HG03097 (cell line): ENCODE results near the gene AHCYL1.

Experiments used
- ATAC-seq: cut with Tn5 transposase; IDR thresholded peaks from one replicate; pipeline ENCODE4 v1.9.1; 2021; ENCODE audit not compliant: unreplicated experiment, low FRiP score

AHCYL1 gene

GRCh38 chr1:110034451-110035235 lies 50.1 kb downstream of the AHCYL1 start, which contains the start of gene STRIP1:
Gene STRIP1 (plus strand): TSS chr1:110034624. CDS start chr1:110034638, 14 bp downstream.
- ATAC-seq = peak; percentile 83

- ATAC-seq = no peak
Observed at GRCh38 chr1:110035236-110035752, 50.7 kb downstream of the AHCYL1 start.

- no peak for ATAC-seq
Observed at GRCh38 chr1:110038271-110038670, 53.7 kb downstream of the AHCYL1 start.

GRCh38 chr1:110039641-110040040 lies 55.1 kb downstream of the AHCYL1 start:
- ATAC-seq = no peak

GRCh38 chr1:110040548-110040947 lies 56.0 kb downstream of the AHCYL1 start:
- no peak for ATAC-seq

GRCh38 chr1:110043016-110043415 lies 58.5 kb downstream of the AHCYL1 start:
- ATAC-seq = no peak

GRCh38 chr1:110047463-110047862 lies 62.9 kb downstream of the AHCYL1 start:
- no peak for ATAC-seq

GRCh38 chr1:110048240-110048639 lies 63.7 kb downstream of the AHCYL1 start:
- ATAC-seq = no peak

- ATAC-seq = no peak
Observed at GRCh38 chr1:110048923-110049601, 64.5 kb downstream of the AHCYL1 start.

- no peak for ATAC-seq
Observed at GRCh38 chr1:110049801-110050601, 65.4 kb downstream of the AHCYL1 start.

- ATAC-seq = no peak
Observed at GRCh38 chr1:110050602-110051261, 66.2 kb downstream of the AHCYL1 start.

- ATAC-seq = no peak
Observed at GRCh38 chr1:110051262-110051648, 66.7 kb downstream of the AHCYL1 start.

GRCh38 chr1:110053552-110054428 lies 69.2 kb downstream of the AHCYL1 start:
- no peak for ATAC-seq

- ATAC-seq = no peak
Observed at GRCh38 chr1:110055493-110056284, 71.1 kb downstream of the AHCYL1 start.

- ATAC-seq = no peak
Observed at GRCh38 chr1:110056285-110056683, 71.7 kb downstream of the AHCYL1 start.

- ATAC-seq = no peak
Observed at GRCh38 chr1:110056776-110057175, 72.2 kb downstream of the AHCYL1 start.

GRCh38 chr1:110057963-110058518 lies 73.5 kb downstream of the AHCYL1 start:
- ATAC-seq = no peak

GRCh38 chr1:110058591-110058990 lies 74.0 kb downstream of the AHCYL1 start:
- ATAC-seq = no peak
